T-helper 1 cell treated with Interleukin-12 subunit alpha and Interleukin-12 subunit beta and Interleukin-4 antibody, amounts not matched to agents 30 ng/mL and 1 ng/mL, for 36 hours (primary cell): ENCODE measurements around the gene HOXB5. TPM values are rescaled to one million over a fixed set of nuclear protein-coding genes. Genes with fewer than 3 reads are reported as not detected.

Experiments used
- intact Hi-C: fragments of 100-400 bp; cut with micrococcal nuclease; formaldehyde crosslinking; loops from one replicate; pipeline ENCODE4 v1.15.1; 2024
- total RNA-seq: library from RNA; stranded (reverse); gene quantifications from 2 replicates; pipeline ENCODE4 v1.2.3, GENCODE V29; 2022

HOXB5 gene
- total RNA-seq, 1 donor from 2014 or later, result 0.56 TPM

DNA sequence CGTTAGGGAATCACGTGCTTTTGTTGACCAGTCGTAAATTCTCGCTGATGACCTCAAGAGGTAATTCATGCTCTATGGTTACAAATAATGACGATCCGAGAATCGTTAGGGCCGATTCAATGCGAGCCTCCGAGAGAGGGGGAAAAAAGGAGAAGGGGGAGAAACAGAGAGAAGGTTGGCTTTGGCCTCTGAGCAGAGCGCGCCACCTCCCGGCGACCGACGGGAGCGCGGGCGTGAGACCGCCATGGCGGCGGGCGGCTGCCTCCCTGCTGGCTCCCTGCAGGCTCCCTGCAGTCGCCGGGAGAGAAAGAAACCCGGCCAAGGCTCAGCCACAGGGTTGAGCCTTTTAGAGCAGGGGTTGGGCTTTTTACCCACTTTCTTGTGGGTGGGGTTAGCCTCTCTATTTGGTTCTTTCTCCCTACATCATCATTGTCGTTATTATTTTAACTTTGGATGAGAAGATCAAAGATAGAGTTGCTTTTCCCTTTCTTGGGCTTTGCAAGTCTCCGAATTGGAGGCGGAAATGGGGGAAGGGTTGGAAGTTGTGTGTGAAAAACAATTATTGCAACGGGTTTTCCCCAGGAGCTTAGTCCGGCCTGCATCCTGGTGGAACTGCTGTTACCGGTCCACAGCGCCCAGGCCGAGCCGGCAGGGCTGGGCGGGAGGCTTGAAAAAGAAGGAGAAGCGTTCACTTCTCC is 410 bp upstream of the HOXB5 start:
- intact Hi-C loops, result loop anchor here (1.0 to 10.0 kb wide), 6 partner anchors 242 to 567 kb away; no protein-coding TSS in a partner anchor

DNA sequence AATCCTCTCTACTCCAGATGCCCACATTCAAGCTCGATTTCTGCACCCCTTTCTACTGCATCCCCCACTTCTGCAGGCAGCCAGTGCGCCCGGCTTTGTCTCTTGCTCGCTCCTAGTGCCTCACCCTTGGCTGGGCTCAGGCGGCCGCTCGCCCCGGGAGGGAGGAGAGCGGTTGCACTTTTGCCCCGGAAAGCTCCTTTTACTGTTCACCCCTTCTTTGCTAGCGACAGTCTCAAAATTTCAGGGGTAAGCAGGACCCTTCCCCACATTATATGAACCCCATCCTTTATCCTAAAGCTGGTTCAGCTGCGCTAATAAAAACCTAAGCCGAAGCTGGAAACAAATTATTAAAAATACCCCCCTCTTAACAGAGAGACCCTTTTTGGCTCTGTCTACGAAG is 1.0 kb downstream of the HOXB5 start:
- intact Hi-C loops, result loop anchor here (5.0 to 10.0 kb wide), 2 partner anchors 458 to 565 kb away; no protein-coding TSS in a partner anchor

DNA sequence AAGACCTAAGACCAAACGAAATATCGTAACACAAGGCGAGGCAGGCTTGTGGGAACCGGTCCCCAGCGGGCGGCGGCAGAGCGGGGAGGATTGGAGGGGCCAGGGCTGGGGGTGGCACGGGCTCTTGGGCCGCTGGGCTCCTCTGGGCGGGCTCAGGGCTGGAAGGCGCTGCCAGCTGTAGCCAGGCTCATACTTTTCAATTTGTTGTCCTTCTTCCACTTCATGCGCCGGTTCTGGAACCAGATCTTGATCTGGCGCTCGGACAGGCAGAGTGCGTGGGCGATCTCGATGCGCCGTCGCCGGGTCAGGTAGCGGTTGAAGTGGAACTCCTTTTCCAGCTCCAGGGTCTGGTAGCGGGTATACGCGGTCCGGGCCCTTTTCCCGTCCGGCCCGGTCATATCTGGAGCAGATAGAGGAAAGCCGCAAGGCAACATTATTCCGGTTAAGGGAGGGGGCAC is 1.5 kb downstream of the HOXB5 start:
- intact Hi-C loops, result loop anchor here (5.0 to 10.0 kb wide), 2 partner anchors 457 to 565 kb away; no protein-coding TSS in a partner anchor

DNA sequence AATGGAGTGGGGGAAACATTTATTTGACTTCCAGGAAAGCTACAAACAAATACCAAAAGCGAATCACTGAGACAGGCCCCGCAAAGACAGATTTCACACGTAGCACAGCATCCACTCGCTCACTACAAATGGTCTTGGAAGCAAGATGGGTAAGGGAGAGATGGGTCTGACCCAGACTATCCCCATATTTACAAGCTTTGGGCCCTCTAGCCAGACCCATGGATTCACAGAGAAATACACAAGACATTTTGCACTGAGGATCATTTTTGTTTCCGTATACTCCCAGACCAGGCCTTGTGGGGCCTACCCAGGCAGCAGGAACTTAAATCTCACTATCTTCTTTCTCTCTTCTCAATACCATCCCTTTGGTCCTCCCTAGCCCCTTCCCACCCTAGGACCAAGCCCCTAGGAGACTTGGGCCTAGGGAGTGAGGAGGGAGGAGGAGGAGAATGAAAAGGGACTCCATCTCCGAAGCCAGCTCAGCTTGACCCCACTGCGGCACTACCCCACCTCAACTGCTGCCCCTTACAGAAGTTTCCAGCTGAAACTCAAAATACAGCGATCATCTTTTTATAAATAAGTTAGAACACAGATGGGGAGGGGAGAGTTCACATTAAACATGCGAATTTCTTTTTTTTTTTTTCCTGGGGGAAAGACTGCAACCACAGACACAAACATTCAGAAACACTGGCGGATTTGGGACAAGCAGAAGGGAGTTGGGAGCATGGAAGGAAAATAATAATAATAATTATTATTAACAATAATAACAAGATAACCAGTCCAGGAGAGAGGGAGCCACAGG is 2.1 kb downstream of the HOXB5 start:
- intact Hi-C loops, result loop anchor here (5.0 to 10.0 kb wide), 2 partner anchors 457 to 564 kb away; no protein-coding TSS in a partner anchor

DNA sequence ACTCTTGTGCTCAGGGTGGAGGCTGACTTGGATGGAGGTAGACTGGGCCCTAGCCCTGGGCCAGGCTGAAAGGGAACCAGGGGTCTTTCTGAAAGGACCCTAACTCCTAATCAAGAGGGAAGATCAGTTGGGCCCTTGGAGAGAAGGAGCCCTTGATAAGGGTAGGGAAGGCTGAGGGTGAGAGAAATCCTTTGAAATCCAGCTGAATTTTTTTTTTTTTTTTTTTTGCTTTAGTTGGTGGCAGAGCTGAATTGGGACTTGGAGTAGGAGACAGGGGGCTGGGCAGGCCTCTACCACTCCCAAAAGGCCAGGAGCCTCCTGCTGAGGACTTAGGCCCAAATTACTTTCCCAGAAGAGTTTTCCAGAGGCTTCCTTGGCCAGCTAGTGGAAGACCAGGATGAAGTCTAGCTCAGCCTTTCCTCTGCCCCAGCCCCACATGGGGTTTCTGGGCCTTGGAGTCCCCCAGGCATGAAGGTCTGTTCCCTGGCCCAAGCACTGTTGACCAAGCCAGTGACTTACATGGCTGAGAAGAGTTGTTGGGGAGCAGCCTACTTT is 2.9 kb downstream of the HOXB5 start:
- intact Hi-C loops, result loop anchor here (5.0 to 10.0 kb wide), 2 partner anchors 456 to 563 kb away; no protein-coding TSS in a partner anchor

DNA sequence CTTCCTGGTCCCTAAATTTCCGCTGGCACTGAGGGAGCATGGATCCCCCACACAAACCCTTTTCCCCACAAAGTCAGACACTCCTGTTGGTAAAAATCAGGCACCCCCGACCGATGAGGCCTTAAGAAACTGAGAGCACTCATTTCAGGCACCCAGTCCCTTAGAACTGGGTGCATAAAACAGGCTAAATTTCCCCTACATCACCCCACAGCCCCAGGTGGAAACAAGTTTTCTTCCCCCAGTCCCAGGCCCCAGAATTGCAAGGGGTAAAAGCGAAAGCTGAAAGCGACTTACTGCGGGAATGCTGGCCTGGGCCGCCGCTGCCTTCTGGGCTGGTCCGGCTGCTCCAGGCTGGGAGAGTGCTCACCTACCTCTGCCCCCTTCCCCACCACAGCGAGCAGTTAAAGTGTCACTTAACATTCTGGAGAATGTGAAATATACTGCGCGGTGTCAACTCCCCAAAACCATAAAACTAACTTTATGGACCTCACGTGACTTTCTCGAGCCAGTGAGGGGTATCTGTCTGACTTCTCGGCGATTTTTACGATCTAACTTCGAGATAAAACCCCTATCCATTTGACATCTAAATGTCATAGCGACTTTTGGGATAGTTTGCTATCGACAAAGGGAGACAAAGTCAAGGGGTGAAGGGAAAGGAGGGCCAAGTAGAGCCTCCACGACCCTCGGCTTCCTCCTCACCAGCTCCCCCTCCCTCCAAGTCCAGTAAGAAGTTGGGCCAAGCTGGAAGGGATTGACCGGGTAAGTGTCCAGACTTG is 3.6 kb downstream of the HOXB5 start, which contains the start of gene HOXB3:
TSS of gene HOXB3 (minus strand) at position 411 of the 776 bp plus-strand sequence. CDS start 37,767 bp downstream, outside the sequence.
- intact Hi-C loops, result loop anchor here (5.0 to 10.0 kb wide), 2 partner anchors 455 to 563 kb away; no protein-coding TSS in a partner anchor

DNA sequence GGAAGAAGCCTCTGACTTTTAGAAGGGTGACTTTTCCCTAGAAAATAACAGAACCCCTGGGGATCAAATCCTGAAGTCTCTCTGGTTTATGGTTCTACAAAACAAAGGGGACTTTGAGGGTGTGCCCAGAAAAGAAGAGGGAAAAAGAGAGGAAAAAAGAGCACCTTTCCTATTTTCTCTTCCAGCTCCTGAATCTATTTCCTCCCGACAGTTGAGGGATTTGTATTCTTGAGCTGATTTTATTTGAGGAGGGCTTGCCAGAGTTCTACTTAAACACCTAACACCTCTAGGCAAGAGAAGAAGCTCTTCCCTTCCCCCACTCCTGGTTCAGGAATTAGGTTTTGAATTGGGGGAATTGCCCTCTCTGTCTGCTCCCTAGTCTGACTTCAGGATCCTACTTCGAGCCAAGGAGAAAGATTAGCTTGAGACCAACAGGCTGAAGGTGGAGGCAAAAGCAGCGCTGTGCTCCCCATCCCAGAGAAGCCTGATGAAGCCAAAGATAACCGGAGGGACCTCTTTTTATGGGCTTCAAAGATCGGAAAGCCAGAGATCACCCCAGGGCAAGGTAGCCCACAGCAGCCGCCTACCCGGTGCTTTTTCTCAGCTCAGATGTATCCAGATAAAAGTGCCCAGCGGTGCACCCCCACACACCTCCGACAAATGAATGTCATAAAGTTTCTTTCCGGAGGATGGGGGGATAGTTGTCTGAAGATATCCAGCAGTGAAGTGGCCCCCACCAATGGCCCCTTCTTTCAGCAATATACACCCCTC is 4.3 kb downstream of the HOXB5 start:
- intact Hi-C loops, result no loop called here

DNA sequence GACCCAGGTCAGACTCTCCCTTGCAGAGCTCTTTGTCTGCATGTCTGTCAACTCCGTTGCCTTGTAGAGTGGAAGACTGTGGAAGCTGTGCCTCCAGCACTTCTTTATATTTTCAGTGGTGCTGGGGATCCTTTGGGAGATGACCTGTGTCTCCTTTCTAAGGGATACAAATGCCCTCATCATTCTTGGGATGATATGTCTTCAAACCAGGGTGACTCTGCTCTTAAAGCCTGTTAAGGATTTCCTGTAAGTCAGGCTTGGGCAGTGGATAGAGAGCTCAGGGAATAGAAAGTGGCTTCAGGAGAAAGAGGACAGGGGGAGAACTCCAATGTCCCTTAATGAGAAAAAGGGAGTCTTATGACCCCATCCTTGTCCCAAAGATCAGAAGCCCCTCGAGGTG is 5.1 kb downstream of the HOXB5 start:
- intact Hi-C loops, result no loop called here

DNA sequence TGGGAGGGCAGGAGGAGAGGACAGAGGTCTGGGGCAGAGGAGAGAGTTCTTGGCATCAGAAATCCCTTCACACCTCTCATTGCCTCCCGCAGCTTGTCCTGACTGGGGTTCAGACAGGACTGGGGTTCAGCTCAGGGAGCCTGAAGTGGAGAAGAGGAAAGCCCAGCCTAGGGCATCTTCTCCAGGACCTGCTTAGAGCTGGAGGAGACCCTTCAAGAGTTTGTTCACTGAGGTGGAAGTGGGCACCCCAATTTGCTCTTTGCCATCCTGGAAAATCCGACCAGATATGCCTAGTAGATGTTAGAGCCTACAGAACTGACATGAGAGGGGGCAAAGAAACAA is 5.5 kb downstream of the HOXB5 start:
- intact Hi-C loops, result no loop called here

DNA sequence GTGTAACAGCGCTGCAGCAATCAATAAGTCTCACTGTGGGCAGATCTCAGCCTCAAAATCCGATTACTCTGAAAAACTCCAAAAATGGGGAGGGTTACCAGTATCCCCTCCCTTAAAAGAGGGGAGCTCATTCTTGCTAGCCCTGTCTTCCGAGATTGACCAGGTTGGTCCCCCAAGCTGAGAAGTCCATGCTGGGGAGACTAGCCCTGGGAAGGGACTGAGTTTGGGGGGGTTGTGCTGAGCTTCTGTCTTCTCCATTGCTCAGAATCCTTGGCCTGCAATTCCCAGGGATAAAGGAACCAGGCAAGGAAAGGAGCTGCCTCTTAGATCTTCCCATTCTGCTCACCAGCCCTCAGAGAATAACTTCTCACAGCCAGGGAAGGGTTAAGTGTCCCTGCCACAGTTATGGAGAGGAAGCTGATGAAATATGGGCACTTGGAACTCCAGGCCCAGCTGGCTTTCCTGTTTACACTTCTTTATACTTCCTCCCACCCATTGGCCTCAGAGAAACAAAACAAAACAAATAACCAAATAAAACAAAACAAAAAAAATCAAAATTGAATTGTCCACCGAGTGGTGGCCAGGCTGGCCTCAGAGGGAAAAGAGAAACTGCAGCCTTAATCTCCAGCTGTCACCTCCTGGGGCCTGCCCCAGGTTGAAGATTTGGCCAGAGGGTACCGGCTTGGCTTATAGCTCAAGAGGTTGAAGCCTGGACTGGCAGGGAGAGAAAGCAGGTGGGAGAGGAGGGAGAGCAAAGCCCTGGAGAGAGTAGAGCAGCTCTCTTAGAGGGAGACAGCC is 6.1 kb downstream of the HOXB5 start:
- intact Hi-C loops, result no loop called here

DNA sequence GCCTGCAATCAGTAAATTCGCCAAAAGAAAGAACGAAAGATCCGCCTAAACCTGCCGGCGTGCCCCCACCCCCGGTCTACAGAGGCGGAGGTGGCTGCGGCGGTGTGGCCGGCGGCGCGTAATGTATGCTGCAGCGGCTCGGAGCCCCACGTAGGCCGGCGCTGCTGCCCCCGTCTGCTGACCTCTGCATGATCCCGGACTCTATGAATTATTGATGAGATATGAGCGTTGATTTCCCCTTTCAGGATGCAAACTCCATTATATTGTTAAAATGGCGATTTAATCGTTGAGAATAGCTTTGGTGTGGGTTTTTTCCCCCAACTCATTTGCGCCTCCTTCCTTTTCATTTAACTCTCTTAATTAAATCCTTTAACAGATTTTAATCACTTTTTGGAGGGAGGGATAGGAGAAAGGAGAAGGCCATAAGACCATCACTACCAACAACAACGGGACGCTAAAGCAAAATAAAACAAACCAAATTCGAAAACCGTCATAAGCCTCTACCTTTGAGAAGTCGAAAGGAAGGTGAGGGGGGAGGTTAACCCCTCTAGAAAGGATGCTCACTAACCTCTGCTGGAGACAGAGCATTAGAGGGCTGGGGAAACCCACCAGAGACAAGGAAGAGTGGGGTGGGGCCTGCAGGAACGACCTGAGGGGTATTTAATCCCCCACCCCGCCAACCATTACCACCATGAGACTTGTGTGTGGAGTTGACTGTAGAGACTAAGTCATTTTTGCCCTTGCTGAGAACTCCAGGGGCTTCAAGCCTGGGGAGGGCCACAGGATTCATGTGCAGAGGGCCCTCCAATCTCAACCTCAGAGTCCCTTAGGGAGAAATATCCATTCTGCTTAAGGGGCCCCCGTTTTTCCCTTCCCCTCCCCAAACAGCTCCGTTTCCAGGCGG is 7.0 kb downstream of the HOXB5 start:
- intact Hi-C loops, result no loop called here

DNA sequence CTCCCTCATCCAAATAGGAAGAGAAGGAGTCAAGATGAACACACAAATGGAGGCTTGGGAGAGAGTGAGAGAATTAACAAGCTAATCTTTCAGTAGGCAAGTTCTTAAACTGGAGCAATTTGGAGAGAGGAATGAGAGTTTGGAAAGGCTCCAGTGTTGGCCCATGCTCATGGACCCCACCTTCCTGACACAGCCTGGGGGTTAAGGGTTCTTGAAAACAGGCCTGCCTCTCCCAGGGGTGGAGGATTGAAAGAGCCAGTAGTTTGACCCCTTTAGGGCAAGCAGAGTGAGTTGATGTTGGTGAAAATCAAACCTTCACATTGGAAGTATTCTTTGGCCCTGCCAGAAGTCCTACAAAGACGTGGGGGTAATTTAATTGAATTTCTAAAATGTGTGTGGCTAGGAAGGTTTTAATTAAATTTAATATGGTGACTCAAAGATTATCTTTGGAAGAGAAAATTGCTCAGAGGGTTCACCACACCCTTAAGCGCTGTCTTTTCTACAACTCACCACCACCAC is 9.3 kb downstream of the HOXB5 start:
- intact Hi-C loops, result no loop called here

DNA sequence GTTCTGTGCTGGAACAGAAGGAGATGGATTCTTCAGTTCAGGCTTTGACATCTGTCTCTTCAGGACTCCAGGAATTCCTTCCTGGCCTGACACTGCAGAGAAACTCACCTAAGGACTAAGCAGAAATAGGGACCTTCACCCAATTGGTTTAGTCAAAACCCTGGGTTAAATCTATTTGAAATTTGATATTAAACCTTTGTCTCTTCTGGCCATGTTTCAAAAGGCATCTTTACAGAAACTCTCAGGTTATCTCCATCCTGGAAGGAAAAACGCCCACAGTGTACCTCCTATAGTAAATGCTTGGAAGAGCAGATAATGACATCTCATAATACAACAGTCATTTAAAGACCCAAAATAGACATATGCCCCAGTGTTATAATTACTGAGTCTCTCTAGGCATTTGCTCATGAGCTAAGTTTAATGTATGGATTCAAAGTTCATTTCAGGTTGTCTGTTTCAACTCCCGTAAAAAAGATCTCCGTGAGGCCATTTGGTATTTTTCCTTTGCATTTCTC is 9.8 kb downstream of the HOXB5 start:
- intact Hi-C loops, result no loop called here

DNA sequence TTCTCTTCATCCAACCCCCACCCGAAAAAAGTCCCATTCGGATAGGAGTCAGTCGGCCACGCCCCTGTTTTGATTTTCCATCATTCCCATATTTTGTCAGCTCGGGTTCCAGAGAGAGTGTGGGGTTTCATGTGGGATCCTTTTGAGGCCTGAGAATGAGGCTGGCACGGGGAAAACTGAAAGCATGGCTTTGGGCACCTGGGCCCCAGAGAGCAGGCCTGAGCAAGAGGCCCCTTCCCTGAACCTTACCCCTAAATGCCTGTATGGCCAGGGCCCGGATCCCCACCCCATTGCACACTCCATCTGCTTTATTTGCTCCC is 10.9 kb downstream of the HOXB5 start:
- intact Hi-C loops, result no loop called here

DNA sequence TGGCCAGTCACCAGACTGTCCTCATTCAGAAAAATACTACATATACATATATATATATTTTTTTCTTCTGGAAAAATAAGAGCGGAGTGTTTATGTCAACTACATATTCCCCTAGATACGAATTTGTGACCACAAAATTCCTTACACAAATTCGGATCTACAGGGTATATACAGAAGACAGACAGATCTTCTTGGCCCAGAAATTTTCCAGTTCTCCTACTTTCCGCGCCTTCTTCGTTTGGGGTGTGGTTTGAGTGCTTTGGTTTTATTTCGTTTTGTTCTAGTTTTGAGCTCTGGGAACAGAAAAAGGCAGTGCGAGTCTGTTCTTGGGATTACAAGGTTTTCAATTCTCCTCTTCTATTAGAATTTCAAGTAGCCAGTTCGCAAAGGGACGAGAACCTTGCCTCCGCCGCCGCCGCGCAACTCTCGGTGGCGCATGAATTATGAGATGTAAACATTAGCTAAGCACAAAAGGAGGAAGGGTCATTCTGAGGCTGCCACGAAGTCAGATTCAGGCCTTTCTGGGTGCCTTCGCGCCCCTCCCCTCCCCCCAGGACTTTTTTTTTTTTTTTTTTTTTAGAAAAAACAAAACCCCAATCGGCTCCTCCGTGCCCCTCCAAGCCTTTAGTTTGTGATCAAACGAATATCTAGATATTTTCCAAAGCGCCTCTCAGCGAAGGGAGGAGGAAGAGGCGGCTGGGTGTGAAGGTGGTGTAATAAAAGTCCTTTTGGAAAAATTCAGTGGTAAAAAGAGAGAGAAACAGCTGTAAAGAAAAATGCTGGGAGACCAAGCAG is 13.6 kb downstream of the HOXB5 start:
- intact Hi-C loops, result loop anchor here (5.0 kb wide), 1 partner anchor 153 kb away; no protein-coding TSS in a partner anchor

DNA sequence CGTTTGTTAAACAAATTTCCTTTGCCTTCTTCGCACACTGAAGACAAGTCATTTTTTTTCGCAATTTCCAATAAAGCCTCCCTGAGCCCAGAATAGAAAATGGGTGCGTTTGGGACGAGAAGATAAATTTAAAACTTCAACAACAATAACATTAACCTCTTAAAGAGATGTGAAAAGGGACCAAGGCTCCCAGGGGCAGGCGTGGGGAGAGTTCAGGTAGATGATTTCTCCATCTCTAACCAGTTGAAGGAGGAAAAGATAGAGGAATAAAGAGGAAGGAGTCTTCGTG is 14.2 kb downstream of the HOXB5 start:
- intact Hi-C loops, result loop anchor here (5.0 kb wide), 1 partner anchor 152 kb away; no protein-coding TSS in a partner anchor
